H7 (cell line): ENCODE measurements around the gene SNIP1. TPM values are rescaled to one million over a fixed set of nuclear protein-coding genes. Genes with fewer than 3 reads are reported as not detected.
"Not testable (repeated sequence)": the region's sequence is repeated elsewhere in the genome, so short reads cannot be mapped to it uniquely, and the experiment has no call there.

Experiments used
- DNase-seq: peaks from one replicate; pipeline ENCODE4 v3.0.0; 2012
- H3K27me3 ChIP-seq: 2 replicates; pipeline ENCODE4 v1.6.0; 2011; ENCODE audit warnings: mild to moderate bottlenecking, low read length; ENCODE audit not compliant: control insufficient read depth, insufficient read depth
- H3K36me3 ChIP-seq: replicated peaks from 2 replicates; pipeline ENCODE4 v1.5.1; 2011; ENCODE audit warnings: low read length; ENCODE audit not compliant: control insufficient read depth, insufficient read depth
- H3K4me3 ChIP-seq: 2 replicates; pipeline ENCODE4 v1.5.1; 2011; ENCODE audit warnings: low read depth, mild to moderate bottlenecking, control low read depth, low read length, moderate library complexity; ENCODE audit not compliant: insufficient read depth
- total RNA-seq: library from RNA; depleted of rRNA; stranded (reverse); fragments of >200 nt; shearing (Covaris generic); gene quantifications from 2 replicates; pipeline ENCODE4 v1.2.3, GENCODE V29; 2014

SNIP1 gene
- total RNA-seq, 1 experiment from 2014 or later: 19.8 TPM

GRCh38 chr1:37567023-37567422 lies 12.9 kb upstream of the SNIP1 start:
- H3K36me3 ChIP-seq: peaks cover 42% of the 10 kb centered on the region

GRCh38 chr1:37564892-37565291 lies 10.8 kb upstream of the SNIP1 start:
- H3K4me3 ChIP-seq: no peak overlapping the region
- H3K36me3 ChIP-seq: peaks cover 33% of the 10 kb centered on the region
- H3K27me3 ChIP-seq: no peaks in the 10 kb centered on the region
- DNase-seq: no peak

More at GRCh38 chr1:37567023-37567422, 12.9 kb upstream of the SNIP1 start:
- H3K4me3 ChIP-seq: no peak overlapping the region
- no peaks in the 10 kb centered on the region for H3K27me3 ChIP-seq
- no peak for DNase-seq

- DNase-seq: no peak
- Histone ChIP-seq H3K4me3 (no peak overlapping the region), H3K27me3 (no peaks in the 10 kb centered on the region; the same call in 1 of the 2 replicates), H3K36me3 (peaks cover 22% of the 10 kb centered on the region)
Observed at GRCh38 chr1:37562984-37563383, 8.9 kb upstream of the SNIP1 start.

GRCh38 chr1:37561133-37562132 lies 7.3 kb upstream of the SNIP1 start:
- Histone ChIP-seq H3K4me3 (no peak overlapping the region), H3K36me3 (peaks cover 10% of the 10 kb centered on the region), H3K27me3 (peaks cover 3% of the 10 kb centered on the region; the same call in 1 of the 2 replicates)
- peak; percentile 72 for DNase-seq

- H3K27me3 ChIP-seq: peaks cover 3% of the 10 kb centered on the region; the same call in 1 of the 2 replicates
- H3K36me3 ChIP-seq: peaks cover 3% of the 10 kb centered on the region
- no peak overlapping the region for H3K4me3 ChIP-seq
- no peak for DNase-seq
Observed at GRCh38 chr1:37560401-37561132, 6.5 kb upstream of the SNIP1 start.

GRCh38 chr1:37559957-37560379 lies 5.9 kb upstream of the SNIP1 start:
- H3K36me3 ChIP-seq, H3K27me3 ChIP-seq, H3K4me3 ChIP-seq, DNase-seq: not testable (repeated sequence)

- H3K4me3 ChIP-seq: no peak overlapping the region
- no peak for DNase-seq
- peaks cover 3% of the 10 kb centered on the region; the same call in 1 of the 2 replicates for H3K27me3 ChIP-seq
- H3K36me3 ChIP-seq: no peaks in the 10 kb centered on the region
Observed at GRCh38 chr1:37559080-37559479, 5.0 kb upstream of the SNIP1 start.

- Histone ChIP-seq H3K27me3 (peaks cover 3% of the 10 kb centered on the region; the same call in 1 of the 2 replicates), H3K36me3 (no peaks in the 10 kb centered on the region), H3K4me3 (no peak overlapping the region)
- no peak for DNase-seq
Observed at GRCh38 chr1:37558411-37558810, 4.3 kb upstream of the SNIP1 start.

GRCh38 chr1:37557402-37557801 lies 3.3 kb upstream of the SNIP1 start:
- DNase-seq: no peak
- H3K36me3 ChIP-seq: peaks cover 3% of the 10 kb centered on the region; the same call in 1 of the 2 replicates
- peaks cover 3% of the 10 kb centered on the region; the same call in 1 of the 2 replicates for H3K27me3 ChIP-seq

GRCh38 chr1:37556712-37557196 lies 2.7 kb upstream of the SNIP1 start, which contains the start of gene DNALI1:
DNALI1 (plus strand) TSS chr1:37556940; CDS start chr1:37556995, 55 bp downstream.
- H3K36me3 ChIP-seq: peaks cover 3% of the 10 kb centered on the region; the same call in 1 of the 2 replicates
- peak; percentile 96 for DNase-seq
- H3K27me3 ChIP-seq: peaks cover 3% of the 10 kb centered on the region; the same call in 1 of the 2 replicates
- H3K4me3 ChIP-seq: peak within 1 kb of the TSS; percentile 35

More at GRCh38 chr1:37557402-37557801, 3.3 kb upstream of the SNIP1 start:
- H3K4me3 ChIP-seq: peak overlapping the region; percentile 35; the same call in 1 of the 2 replicates

GRCh38 chr1:37553598-37553926 lies 531 bp downstream of the SNIP1 start:
- H3K36me3 ChIP-seq: peaks cover 3% of the 10 kb centered on the region; the same call in 1 of the 2 replicates
- no peak for DNase-seq
- H3K27me3 ChIP-seq: peaks cover 3% of the 10 kb centered on the region; the same call in 1 of the 2 replicates
- H3K4me3 ChIP-seq: peak overlapping the region; percentile 99

- DNase-seq: no peak
- peaks cover 10% of the 10 kb centered on the region for H3K36me3 ChIP-seq
- H3K27me3 ChIP-seq: no peaks in the 10 kb centered on the region
- H3K4me3 ChIP-seq: no peak overlapping the region
Observed at GRCh38 chr1:37549341-37549740, 4.8 kb downstream of the SNIP1 start.

GRCh38 chr1:37545019-37545418 lies 9.1 kb downstream of the SNIP1 start:
- H3K4me3 ChIP-seq: no peak overlapping the region
- H3K27me3 ChIP-seq: no peaks in the 10 kb centered on the region
- H3K36me3 ChIP-seq: peaks cover 12% of the 10 kb centered on the region
- DNase-seq: no peak

- DNase-seq: no peak
- peaks cover 15% of the 10 kb centered on the region for H3K36me3 ChIP-seq
- no peak overlapping the region for H3K4me3 ChIP-seq
- H3K27me3 ChIP-seq: no peaks in the 10 kb centered on the region
Observed at GRCh38 chr1:37544530-37544929, 9.6 kb downstream of the SNIP1 start.
